DOHH2 (cell line): ENCODE data around the gene HCAR2.

ENCODE experiments used
- H3F3A ChIP-seq: fragments of 200-600 bp; sonication (generic), shearing (Covaris generic); 2 replicates; pipeline ENCODE4 v1.6.0; 2016; ENCODE audit warnings: antibody characterized with exemption, mild to moderate bottlenecking; ENCODE audit not compliant: control insufficient read depth, insufficient read depth
- H3K27ac ChIP-seq: fragments of 200-600 bp; sonication (generic); 2 replicates; pipeline ENCODE4 v1.5.1; 2014; ENCODE audit warnings: low read depth, mild to moderate bottlenecking, low read length, moderate library complexity
- H3K27me3 ChIP-seq: fragments of 200-600 bp; sonication (generic); 2 replicates; pipeline ENCODE4 v1.6.1; 2014; ENCODE audit warnings: mild to moderate bottlenecking, low read length, mixed read lengths; ENCODE audit not compliant: control insufficient read depth
- H3K36me3 ChIP-seq: fragments of 200-600 bp; sonication (generic); 2 replicates; pipeline ENCODE4 v1.6.1; 2014; ENCODE audit warnings: mild to moderate bottlenecking, low read length, moderate library complexity, mixed read lengths; ENCODE audit not compliant: control insufficient read depth
- H3K4me1 ChIP-seq: fragments of 200-600 bp; sonication (generic); 2 replicates; pipeline ENCODE4 v1.6.1; 2014; ENCODE audit warnings: mild to moderate bottlenecking, low read length, mixed read lengths; ENCODE audit not compliant: control insufficient read depth
- H3K4me2 ChIP-seq: fragments of 200-600 bp; sonication (generic); 2 replicates; pipeline ENCODE4 v1.6.0; 2014; ENCODE audit warnings: mild to moderate bottlenecking, low read length, moderate library complexity
- H3K4me3 ChIP-seq: fragments of 200-600 bp; sonication (generic); 2 replicates; pipeline ENCODE4 v1.5.1; 2014; ENCODE audit warnings: mild to moderate bottlenecking, low read length, mixed read lengths
- H3K79me2 ChIP-seq: fragments of 200-600 bp; sonication (generic); 2 replicates; pipeline ENCODE4 v1.6.1; 2014; ENCODE audit warnings: mild to moderate bottlenecking, low read length, mixed read lengths; ENCODE audit not compliant: control insufficient read depth
- H3K9me2 ChIP-seq: fragments of 200-600 bp; sonication (generic); replicated peaks from 2 replicates; pipeline ENCODE4 v1.6.1; 2014; ENCODE audit warnings: mild to moderate bottlenecking, low read length, mixed read lengths; ENCODE audit not compliant: control insufficient read depth
- H3K9me3 ChIP-seq: fragments of 200-600 bp; sonication (generic); 2 replicates; pipeline ENCODE4 v1.6.1; 2014; ENCODE audit warnings: antibody characterized with exemption, low read length, mixed read lengths; ENCODE audit not compliant: control insufficient read depth, insufficient read depth
- H4K20me1 ChIP-seq: fragments of 200-600 bp; sonication (generic); 2 replicates; pipeline ENCODE4 v1.6.0; 2014; ENCODE audit warnings: low read depth, mild to moderate bottlenecking, antibody characterized with exemption, low read length, moderate library complexity; ENCODE audit not compliant: control insufficient read depth, insufficient read depth
- CTCF ChIP-seq: fragments of 200-600 bp; sonication (generic); IDR thresholded peaks from one replicate; pipeline ENCODE4 v1.5.1; 2014; ENCODE audit warnings: antibody characterized with exemption, mild to moderate bottlenecking, low read depth, low read length; ENCODE audit not compliant: poor library complexity, severe bottlenecking
- EZH2phosphoT487 ChIP-seq: fragments of 200-600 bp; sonication (generic); IDR thresholded peaks from 2 replicates; pipeline ENCODE4 v1.6.1; 2017; ENCODE audit warnings: borderline replicate concordance, mild to moderate bottlenecking, antibody characterized with exemption, low read length, moderate library complexity, mixed read lengths

The HCAR2 gene

DNA sequence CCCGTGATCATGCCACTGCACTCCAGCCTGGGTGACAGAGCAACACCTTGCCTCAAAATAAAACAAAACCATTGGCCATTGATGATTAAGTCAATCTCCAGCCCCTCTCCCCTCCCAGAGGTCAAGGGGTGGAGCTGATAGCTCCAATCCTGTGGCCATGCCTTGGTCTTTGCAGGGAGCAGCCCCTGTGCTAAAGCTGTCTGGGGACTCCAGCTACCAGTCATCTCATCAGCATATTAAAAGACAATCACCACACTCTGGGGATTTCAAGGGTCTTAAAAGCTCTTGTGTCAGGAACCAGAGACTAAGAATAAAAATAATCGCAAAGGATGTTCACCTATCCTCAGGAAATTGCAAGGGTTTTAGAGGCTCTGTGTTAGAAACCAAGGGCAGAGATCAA is 30.6 kb downstream of the HCAR2 start:
- TF ChIP-seq CTCF, result no peak
- no peak for TF ChIP-seq EZH2phosphoT487
- no peak overlapping the region for H3K4me3 ChIP-seq
- H3K4me1 ChIP-seq, result no peaks in the 10 kb centered on the region
- no peaks in the 10 kb centered on the region for H3K9me3 ChIP-seq
- no peaks in the 10 kb centered on the region for H3K9me2 ChIP-seq
- H3K4me2 ChIP-seq, result no peak overlapping the region
- no peaks in the 10 kb centered on the region for H3F3A ChIP-seq
- no peaks in the 10 kb centered on the region for H3K36me3 ChIP-seq
- no peaks in the 10 kb centered on the region; the same call in 1 of the 2 replicates for H3K27me3 ChIP-seq
- no peaks in the 10 kb centered on the region for H3K79me2 ChIP-seq
- H3K27ac ChIP-seq, result no peak overlapping the region
- H4K20me1 ChIP-seq, result no peaks in the 10 kb centered on the region

DNA sequence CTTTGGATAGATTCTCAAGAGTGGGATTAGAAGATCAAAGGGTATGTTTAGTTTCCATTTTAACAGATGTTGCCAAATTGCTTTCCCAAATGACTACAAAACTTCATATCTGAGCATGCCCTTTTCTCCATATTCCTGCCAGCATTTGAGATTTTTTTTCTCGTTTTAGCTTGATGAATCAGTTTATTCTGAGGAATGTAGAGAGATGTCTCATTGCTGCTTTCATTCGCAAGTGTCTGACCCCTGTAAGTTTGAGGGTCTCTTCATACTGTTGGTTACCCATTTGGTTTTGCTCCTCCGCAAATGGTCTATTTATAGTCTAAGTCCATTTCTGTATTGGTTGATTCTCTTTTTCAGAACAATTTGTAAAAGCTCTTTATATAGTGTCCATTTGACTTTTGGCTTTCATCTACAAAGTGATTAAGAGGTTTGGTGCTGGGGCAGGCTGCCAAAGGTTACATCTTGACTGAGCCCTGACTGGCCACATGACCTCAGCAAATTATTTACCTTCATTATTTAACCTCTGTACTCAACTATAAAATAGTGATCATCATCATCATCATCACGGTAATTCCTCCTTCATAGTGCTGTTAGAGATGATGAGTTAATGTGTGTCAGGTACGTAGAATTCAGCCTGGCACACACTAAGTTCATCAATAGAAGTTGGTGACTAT is 33.6 kb downstream of the HCAR2 start:
- no peaks in the 10 kb centered on the region for H3K79me2 ChIP-seq
- H3K27me3 ChIP-seq, result no peaks in the 10 kb centered on the region; the same call in 1 of the 2 replicates
- no peak overlapping the region for H3K4me2 ChIP-seq
- no peaks in the 10 kb centered on the region for H3K9me2 ChIP-seq
- no peaks in the 10 kb centered on the region for H3F3A ChIP-seq
- no peaks in the 10 kb centered on the region for H3K9me3 ChIP-seq
- H4K20me1 ChIP-seq, result no peaks in the 10 kb centered on the region
- H3K4me3 ChIP-seq, result no peak overlapping the region
- no peak overlapping the region for H3K27ac ChIP-seq
- H3K36me3 ChIP-seq, result no peaks in the 10 kb centered on the region
- TF ChIP-seq CTCF (no peak), EZH2phosphoT487 (no peak)
- H3K4me1 ChIP-seq, result no peaks in the 10 kb centered on the region

DNA sequence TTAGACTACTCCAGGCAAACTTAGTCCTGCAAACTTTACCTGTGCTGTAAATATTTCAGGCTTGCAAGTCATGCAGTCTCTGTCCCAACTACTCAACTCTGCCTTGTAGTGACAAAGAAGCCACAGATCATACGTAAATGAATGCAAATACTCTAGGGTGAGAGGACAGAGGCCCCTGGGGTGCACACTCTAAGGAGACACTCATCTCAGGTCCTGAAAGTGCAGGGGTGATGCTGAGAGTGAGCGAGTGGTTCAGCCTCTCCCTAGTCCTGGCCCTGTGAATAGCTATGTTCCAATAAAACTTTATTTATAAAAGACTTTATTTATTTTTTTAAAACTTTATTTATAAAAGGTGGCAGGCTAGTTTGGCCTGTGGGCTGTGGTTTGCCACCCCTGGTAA is 34.9 kb downstream of the HCAR2 start:
- Histone ChIP-seq H3K27ac (no peak overlapping the region), H4K20me1 (no peaks in the 10 kb centered on the region), H3K9me2 (no peaks in the 10 kb centered on the region), H3K9me3 (no peaks in the 10 kb centered on the region), H3K4me3 (no peak overlapping the region), H3K27me3 (no peaks in the 10 kb centered on the region; the same call in 1 of the 2 replicates), H3K4me1 (no peaks in the 10 kb centered on the region), H3K4me2 (no peak overlapping the region), H3K36me3 (no peaks in the 10 kb centered on the region), H3K79me2 (no peaks in the 10 kb centered on the region), H3F3A (no peaks in the 10 kb centered on the region)
- TF ChIP-seq CTCF (no peak), EZH2phosphoT487 (no peak)
